ENCODE data around the gene PLK5.
"Not testable (repeated sequence)": the region's sequence is repeated elsewhere in the genome, so short reads cannot be mapped to it uniquely, and the experiment has no call there.

The PLK5 gene

DNA sequence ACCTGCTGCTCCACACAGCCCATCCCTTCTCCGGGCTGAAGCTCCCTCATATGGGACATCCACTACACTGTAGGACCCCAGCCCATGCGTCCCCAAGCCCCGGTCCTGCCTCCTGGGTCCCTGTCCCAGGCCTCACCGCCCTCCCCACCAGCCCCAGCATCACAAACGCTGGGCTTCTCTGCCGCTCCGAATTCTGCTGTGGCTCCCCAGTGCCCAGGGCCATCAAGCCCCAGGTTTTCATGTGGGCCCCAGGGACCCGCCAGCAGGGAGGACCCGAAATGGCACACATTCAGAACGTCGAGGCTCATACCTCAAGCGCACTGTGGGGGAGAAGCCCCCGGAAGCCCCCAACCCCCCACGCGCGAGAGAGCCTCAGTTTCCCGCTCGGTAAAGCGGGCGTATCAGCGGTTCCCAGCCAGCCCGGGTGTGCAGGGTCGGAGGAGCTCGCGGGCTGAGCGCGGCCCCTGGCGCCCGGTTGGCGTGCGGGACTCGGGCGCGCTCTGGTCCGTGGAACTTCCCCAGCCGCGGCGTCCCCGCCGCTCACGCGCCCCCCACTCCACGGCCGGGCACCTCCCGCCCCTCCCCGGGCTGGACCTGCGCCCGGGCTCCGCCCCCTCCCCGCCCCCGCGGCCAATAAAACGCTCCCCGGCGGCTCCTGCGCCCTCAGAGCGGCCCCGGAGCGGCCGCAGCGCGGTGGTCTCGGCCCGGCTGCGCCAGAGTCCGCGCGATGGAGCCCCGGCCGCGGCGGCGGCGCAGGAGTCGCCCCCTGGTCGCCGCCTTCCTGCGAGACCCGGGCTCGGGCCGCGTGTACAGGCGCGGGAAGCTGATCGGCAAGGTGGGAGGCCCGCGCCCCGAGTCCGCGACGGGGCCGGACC, at the start of gene PLK5:
Gene PLK5 (plus strand): TSS at position 666 of the 875 bp plus-strand sequence. CDS start 2,920 bp downstream, outside the sequence.
- no peaks in the 10 kb centered on the region for H3K36me3 ChIP-seq (ENCODE audit: control insufficient read depth, insufficient read depth, low read length)
- H3K4me3 ChIP-seq (ENCODE audit: low read depth, low read length), result peak within 1 kb of the TSS; percentile 42
- no peaks in the 10 kb centered on the region for H3K9me3 ChIP-seq (ENCODE audit: control insufficient read depth, insufficient read depth, low read length)
- peaks cover 21% of the 10 kb centered on the region for H3K27me3 ChIP-seq (ENCODE audit: control insufficient read depth, insufficient read depth, low read length)
- H3K9ac ChIP-seq (ENCODE audit: low read depth, low read length), result no peak within 1 kb of the TSS
- no peaks in the 10 kb centered on the region for H3K4me1 ChIP-seq (ENCODE audit: control insufficient read depth, insufficient read depth, low read length)

- H3K27me3 ChIP-seq (ENCODE audit: control insufficient read depth, insufficient read depth, low read length), result peaks cover 25% of the 10 kb centered on the region
- no peak overlapping the region for H3K9ac ChIP-seq (ENCODE audit: low read depth, low read length)
- H3K36me3 ChIP-seq (ENCODE audit: control insufficient read depth, insufficient read depth, low read length), result peaks cover 5% of the 10 kb centered on the region
- H3K4me3 ChIP-seq (ENCODE audit: low read depth, low read length), result no peak overlapping the region
- no peaks in the 10 kb centered on the region for H3K9me3 ChIP-seq (ENCODE audit: control insufficient read depth, insufficient read depth, low read length)
- no peaks in the 10 kb centered on the region for H3K4me1 ChIP-seq (ENCODE audit: control insufficient read depth, insufficient read depth, low read length)
Measured at GRCh38 chr19:1474765-1475351, 49.0 kb upstream of the PLK5 start.

- Histone ChIP-seq H3K27me3 (ENCODE audit: control insufficient read depth, insufficient read depth, low read length) (peaks cover 20% of the 10 kb centered on the region), H3K4me3 (ENCODE audit: low read depth, low read length) (no peak overlapping the region), H3K36me3 (ENCODE audit: control insufficient read depth, insufficient read depth, low read length) (peaks cover 5% of the 10 kb centered on the region), H3K9ac (ENCODE audit: low read depth, low read length) (no peak overlapping the region), H3K9me3 (ENCODE audit: control insufficient read depth, insufficient read depth, low read length) (no peaks in the 10 kb centered on the region), H3K4me1 (ENCODE audit: control insufficient read depth, insufficient read depth, low read length) (no peaks in the 10 kb centered on the region)
Measured at GRCh38 chr19:1475751-1476437, 48.0 kb upstream of the PLK5 start.

DNA sequence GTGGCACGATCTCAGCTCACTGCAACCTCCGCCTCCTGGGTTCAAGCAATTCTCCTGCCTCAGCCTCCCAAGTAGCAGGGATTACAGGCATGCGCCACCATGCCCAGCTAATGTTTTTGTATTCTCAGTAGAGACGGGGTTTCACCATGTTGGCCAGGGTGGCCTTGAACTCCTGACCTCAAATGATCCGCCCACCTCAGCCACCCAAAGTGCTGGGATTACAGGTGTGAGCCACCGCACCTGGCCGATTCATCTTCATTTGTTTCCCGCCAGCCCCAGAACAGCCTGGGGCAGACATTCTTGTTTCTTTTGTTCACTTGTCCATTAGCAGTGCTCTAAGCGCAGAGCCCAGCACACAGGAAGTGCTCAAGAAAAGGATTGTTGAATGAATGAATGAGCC, 46.8 kb upstream of the PLK5 start:
- H3K9ac ChIP-seq (ENCODE audit: low read depth, low read length); H3K4me1 ChIP-seq (ENCODE audit: control insufficient read depth, insufficient read depth, low read length); H3K36me3 ChIP-seq (ENCODE audit: control insufficient read depth, insufficient read depth, low read length); H3K27me3 ChIP-seq (ENCODE audit: control insufficient read depth, insufficient read depth, low read length); H3K4me3 ChIP-seq (ENCODE audit: low read depth, low read length); H3K9me3 ChIP-seq (ENCODE audit: control insufficient read depth, insufficient read depth, low read length): not testable (repeated sequence)

GRCh38 chr19:1478934-1479707, 44.8 kb upstream of the PLK5 start, which contains the start of gene C19orf25:
Gene C19orf25 (minus strand): TSS chr19:1479215. CDS start chr19:1478903, 312 bp downstream.
- Histone ChIP-seq H3K4me1 (ENCODE audit: control insufficient read depth, insufficient read depth, low read length) (no peaks in the 10 kb centered on the region), H3K4me3 (ENCODE audit: low read depth, low read length) (peak within 1 kb of the TSS; percentile 96), H3K9ac (ENCODE audit: low read depth, low read length) (peak within 1 kb of the TSS; percentile 87), H3K27me3 (ENCODE audit: control insufficient read depth, insufficient read depth, low read length) (no peaks in the 10 kb centered on the region), H3K36me3 (ENCODE audit: control insufficient read depth, insufficient read depth, low read length) (peaks cover 8% of the 10 kb centered on the region), H3K9me3 (ENCODE audit: control insufficient read depth, insufficient read depth, low read length) (no peaks in the 10 kb centered on the region)

DNA sequence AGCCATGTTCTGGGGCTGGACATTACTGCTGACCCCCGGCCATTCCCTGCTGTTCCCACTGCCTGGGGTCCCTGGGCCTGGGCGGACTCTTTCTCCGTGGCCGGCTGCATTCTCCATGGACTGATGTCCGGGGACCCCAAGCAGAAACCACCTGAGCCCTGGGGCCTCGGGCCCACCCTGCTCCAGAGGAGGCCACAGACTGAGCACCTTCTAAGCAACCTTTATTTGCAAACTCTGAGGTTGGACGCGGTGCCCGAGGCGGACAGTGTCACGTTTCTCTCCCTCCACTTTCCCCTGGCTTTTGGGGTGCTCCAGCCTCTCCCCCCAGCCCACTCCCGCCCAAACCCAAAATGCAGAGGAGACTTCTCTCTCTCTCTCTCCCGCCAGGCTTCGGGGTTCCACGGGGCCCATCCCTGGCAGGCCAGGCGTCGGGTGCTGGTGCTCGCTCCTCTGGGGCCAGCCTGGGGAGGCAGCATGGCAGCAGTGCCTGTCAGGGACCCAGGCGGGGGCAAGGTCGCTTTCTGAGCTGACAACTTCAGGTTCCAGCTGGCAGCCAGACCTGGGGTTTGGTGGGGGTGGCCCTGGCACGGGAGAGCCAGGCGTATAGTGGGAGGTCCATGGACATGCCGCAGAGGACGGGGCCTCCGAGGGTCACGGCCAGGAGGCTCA, 42.5 kb upstream of the PLK5 start:
- Histone ChIP-seq H3K27me3 (ENCODE audit: control insufficient read depth, insufficient read depth, low read length) (no peaks in the 10 kb centered on the region), H3K9me3 (ENCODE audit: control insufficient read depth, insufficient read depth, low read length) (no peaks in the 10 kb centered on the region), H3K4me1 (ENCODE audit: control insufficient read depth, insufficient read depth, low read length) (no peaks in the 10 kb centered on the region), H3K4me3 (ENCODE audit: low read depth, low read length) (no peak overlapping the region), H3K36me3 (ENCODE audit: control insufficient read depth, insufficient read depth, low read length) (peaks cover 3% of the 10 kb centered on the region), H3K9ac (ENCODE audit: low read depth, low read length) (no peak overlapping the region)

- no peaks in the 10 kb centered on the region for H3K4me1 ChIP-seq (ENCODE audit: control insufficient read depth, insufficient read depth, low read length)
- H3K4me3 ChIP-seq (ENCODE audit: low read depth, low read length), result no peak overlapping the region
- no peak overlapping the region for H3K9ac ChIP-seq (ENCODE audit: low read depth, low read length)
- no peaks in the 10 kb centered on the region for H3K27me3 ChIP-seq (ENCODE audit: control insufficient read depth, insufficient read depth, low read length)
- no peaks in the 10 kb centered on the region for H3K9me3 ChIP-seq (ENCODE audit: control insufficient read depth, insufficient read depth, low read length)
- peaks cover 3% of the 10 kb centered on the region for H3K36me3 ChIP-seq (ENCODE audit: control insufficient read depth, insufficient read depth, low read length)
Measured at GRCh38 chr19:1481893-1482360, 42.0 kb upstream of the PLK5 start.

DNA sequence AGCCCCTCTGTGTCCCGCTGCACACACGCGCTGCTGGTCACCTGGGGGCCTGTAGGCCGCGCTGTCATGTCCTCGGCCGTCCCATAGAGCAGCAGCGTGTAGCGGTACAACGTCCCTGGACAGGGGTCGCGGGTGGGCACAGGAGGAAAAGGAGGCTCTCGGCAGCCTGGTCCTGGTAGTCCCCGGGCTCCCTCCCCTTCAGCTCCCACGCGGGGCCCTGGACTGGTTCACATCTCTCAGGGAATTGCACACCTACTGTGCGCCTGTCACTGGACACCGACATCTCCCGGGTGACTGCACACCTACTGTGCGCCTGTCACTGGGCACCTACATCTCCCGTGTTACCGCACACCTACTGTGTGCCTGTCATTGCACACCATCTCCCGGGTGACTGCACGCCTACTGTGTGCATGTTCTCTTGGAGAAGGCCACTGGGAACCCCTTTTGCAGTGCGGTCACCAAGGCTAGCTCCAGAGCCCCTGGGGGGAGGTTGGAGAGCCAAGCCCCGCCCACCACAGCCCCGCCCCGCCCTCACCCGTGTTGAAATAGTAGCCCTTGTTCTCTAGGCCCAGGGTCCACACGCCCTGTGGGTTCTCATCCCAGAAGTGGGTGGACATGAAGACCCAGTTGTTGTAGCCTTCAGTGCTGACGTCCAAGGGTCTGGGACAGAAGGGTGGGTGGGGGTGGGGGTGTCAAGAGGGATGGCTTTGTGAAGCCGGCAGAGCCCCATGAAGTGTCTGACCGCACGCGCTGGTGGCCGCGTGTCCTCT, 41.3 kb upstream of the PLK5 start:
- Histone ChIP-seq H3K9ac (ENCODE audit: low read depth, low read length) (no peak overlapping the region), H3K27me3 (ENCODE audit: control insufficient read depth, insufficient read depth, low read length) (no peaks in the 10 kb centered on the region), H3K9me3 (ENCODE audit: control insufficient read depth, insufficient read depth, low read length) (no peaks in the 10 kb centered on the region), H3K4me3 (ENCODE audit: low read depth, low read length) (no peak overlapping the region), H3K4me1 (ENCODE audit: control insufficient read depth, insufficient read depth, low read length) (no peaks in the 10 kb centered on the region), H3K36me3 (ENCODE audit: control insufficient read depth, insufficient read depth, low read length) (peaks cover 3% of the 10 kb centered on the region)

- Histone ChIP-seq H3K27me3 (ENCODE audit: control insufficient read depth, insufficient read depth, low read length) (no peaks in the 10 kb centered on the region), H3K4me1 (ENCODE audit: control insufficient read depth, insufficient read depth, low read length) (no peaks in the 10 kb centered on the region), H3K36me3 (ENCODE audit: control insufficient read depth, insufficient read depth, low read length) (peaks cover 3% of the 10 kb centered on the region), H3K9ac (ENCODE audit: low read depth, low read length) (no peak overlapping the region), H3K9me3 (ENCODE audit: control insufficient read depth, insufficient read depth, low read length) (no peaks in the 10 kb centered on the region), H3K4me3 (ENCODE audit: low read depth, low read length) (no peak overlapping the region)
Measured at GRCh38 chr19:1483131-1483978, 40.5 kb upstream of the PLK5 start.

DNA sequence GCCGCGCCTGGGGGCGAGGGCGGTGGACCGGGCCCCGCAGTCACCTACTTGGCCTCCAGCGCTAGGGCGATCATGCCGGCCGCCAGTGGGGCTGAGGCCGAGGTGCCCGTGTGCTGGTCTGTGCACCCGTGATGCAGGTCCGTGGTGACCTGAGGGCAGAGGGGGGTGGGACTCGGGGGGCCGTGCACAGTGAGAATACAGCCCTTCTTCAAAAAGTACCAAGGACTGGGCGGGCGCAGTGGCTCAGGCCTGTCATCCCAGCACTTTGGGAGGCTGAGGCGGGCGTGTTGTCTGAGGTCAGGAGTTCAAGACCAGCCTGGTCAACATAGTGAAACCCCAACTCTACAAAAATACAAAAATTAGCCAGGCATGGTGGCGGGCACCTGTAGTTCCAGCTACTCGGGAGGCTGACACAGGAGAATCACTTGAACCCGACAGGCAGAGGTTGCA, 39.9 kb upstream of the PLK5 start:
- H3K36me3 ChIP-seq (ENCODE audit: control insufficient read depth, insufficient read depth, low read length), result peaks cover 3% of the 10 kb centered on the region
- no peaks in the 10 kb centered on the region for H3K9me3 ChIP-seq (ENCODE audit: control insufficient read depth, insufficient read depth, low read length)
- no peaks in the 10 kb centered on the region for H3K4me1 ChIP-seq (ENCODE audit: control insufficient read depth, insufficient read depth, low read length)
- no peaks in the 10 kb centered on the region for H3K27me3 ChIP-seq (ENCODE audit: control insufficient read depth, insufficient read depth, low read length)
- no peak overlapping the region for H3K4me3 ChIP-seq (ENCODE audit: low read depth, low read length)
- H3K9ac ChIP-seq (ENCODE audit: low read depth, low read length), result no peak overlapping the region
